A673 (cell line): ENCODE data around the gene ZNF679. TPM values are rescaled to one million over a fixed set of nuclear protein-coding genes. Genes with fewer than 3 reads are reported as not detected.

Experiments
- BruUV-seq: library from RNA; stranded (reverse); fragments of 400-500 nt; replicated peaks from 2 replicates; lab custom pipeline; 2021; lab: Mats Ljungman, UMichigan
- CTCF ChIA-PET: fragments of 300-600 bp; sonication (Branson Sonifier 250); formaldehyde crosslinking; loops from one replicate; lab custom pipeline; 2022; ENCODE audit warnings: antibody characterized with exemption; lab: Charles Lee
- POLR2A ChIA-PET: fragments of 300-600 bp; sonication (Branson Sonifier 250); formaldehyde crosslinking; loops from one replicate; lab custom pipeline; 2022; ENCODE audit warnings: antibody characterized with exemption; ENCODE audit not compliant: low non-redundant PET; lab: Charles Lee
- DNase-seq: peaks from one replicate; pipeline ENCODE4 v3.0.0-alpha.2; 2015; ENCODE audit warnings: low spot score
- H3K27ac ChIP-seq: fragments of 200-600 bp; sonication (generic); 2 replicates; pipeline ENCODE4 v1.5.1; 2016; ENCODE audit warnings: mixed run types, low read depth, mild to moderate bottlenecking, mixed read lengths, antibody characterized with exemption, low read length; ENCODE audit not compliant: poor library complexity, severe bottlenecking
- H3K27me3 ChIP-seq: fragments of 200-600 bp; sonication (generic); replicated peaks from 2 replicates; pipeline ENCODE4 v1.6.1; 2017; ENCODE audit warnings: mixed run types, low read depth, mild to moderate bottlenecking, mixed read lengths, antibody characterized with exemption, low read length; ENCODE audit not compliant: insufficient read depth, poor library complexity
- H3K36me3 ChIP-seq: fragments of 200-600 bp; sonication (generic); 2 replicates; pipeline ENCODE4 v1.6.1; 2016; ENCODE audit warnings: mixed run types, mild to moderate bottlenecking, mixed read lengths, antibody characterized with exemption, low read length; ENCODE audit not compliant: insufficient read depth, poor library complexity, severe bottlenecking
- H3K4me1 ChIP-seq: fragments of 200-600 bp; sonication (generic); 2 replicates; pipeline ENCODE4 v1.6.1; 2017; ENCODE audit warnings: mixed run types, mild to moderate bottlenecking, mixed read lengths, antibody characterized with exemption, low read length; ENCODE audit not compliant: insufficient read depth, poor library complexity, severe bottlenecking
- H3K4me3 ChIP-seq: fragments of 200-600 bp; sonication (generic); 2 replicates; pipeline ENCODE4 v1.5.1; 2016; ENCODE audit warnings: low read depth, mixed run types, mild to moderate bottlenecking, mixed read lengths, low read length; ENCODE audit not compliant: poor library complexity, severe bottlenecking
- H3K9me3 ChIP-seq: fragments of 200-600 bp; sonication (generic); 2 replicates; pipeline ENCODE4 v1.6.1; 2016; ENCODE audit warnings: mixed run types, low read depth, mild to moderate bottlenecking, mixed read lengths, antibody characterized with exemption, low read length; ENCODE audit not compliant: poor library complexity, severe bottlenecking
- EZH2 ChIP-seq: fragments of 200-600 bp; sonication (generic); IDR thresholded peaks from 2 replicates; pipeline ENCODE4 v1.6.1; 2017; ENCODE audit warnings: borderline replicate concordance, low read depth, mild to moderate bottlenecking, mixed read lengths, antibody characterized with exemption, low read length; ENCODE audit not compliant: poor library complexity, severe bottlenecking
- intact Hi-C: fragments of 100-400 bp; cut with micrococcal nuclease; formaldehyde crosslinking; loops from one replicate; pipeline ENCODE4 v1.10.0; 2022; ENCODE audit not compliant: unreplicated experiment
- total RNA-seq: library from RNA; stranded (reverse); gene quantifications from 2 replicates; pipeline ENCODE4 v1.2.3, GENCODE V29; 2021
- TF ChIP-seq, protein P1 (sequence below): fragments of 300-800, 200-600 bp; sonication (generic); conservative IDR thresholded peaks from 2 replicates; pipeline ENCODE4 v1.5.1; 2017; ENCODE audit warnings: low read depth, mild to moderate bottlenecking, antibody characterized with exemption, low read length, moderate library complexity, mixed read lengths

ZNF679 gene
- total RNA-seq, 1 experiment from 2014 or later = not detected

DNA sequence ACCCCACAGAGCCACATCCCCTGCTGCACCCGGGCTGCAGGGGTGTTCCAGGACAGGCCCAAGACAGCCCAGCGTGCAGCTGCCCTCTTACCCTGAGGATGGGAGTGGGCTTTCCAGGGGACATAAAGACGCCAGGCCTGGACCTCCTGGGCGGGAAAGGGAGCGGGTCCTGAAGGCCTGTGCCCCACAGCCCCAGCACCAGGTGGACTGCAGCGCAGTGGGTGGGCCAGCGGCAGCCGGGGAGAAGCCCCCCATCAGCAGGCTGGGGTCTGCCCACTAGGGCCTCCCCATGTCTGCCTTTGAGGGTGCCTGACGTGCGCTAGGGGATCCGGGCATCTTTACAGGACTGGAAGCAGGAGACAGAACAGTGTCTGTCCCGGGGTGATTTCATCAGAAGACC, 43.9 kb upstream of the ZNF679 start:
- no peaks in the 10 kb centered on the region for H3K36me3 ChIP-seq
- H3K9me3 ChIP-seq = peaks cover 35% of the 10 kb centered on the region
- H3K27me3 ChIP-seq = no peaks in the 10 kb centered on the region
- H3K4me3 ChIP-seq = no peak overlapping the region
- intact Hi-C loops = no loop called here
- ChIA-PET CTCF (no interaction called here), POLR2A (no interaction called here)
- DNase-seq = no peak
- TF ChIP-seq, protein P1, sequence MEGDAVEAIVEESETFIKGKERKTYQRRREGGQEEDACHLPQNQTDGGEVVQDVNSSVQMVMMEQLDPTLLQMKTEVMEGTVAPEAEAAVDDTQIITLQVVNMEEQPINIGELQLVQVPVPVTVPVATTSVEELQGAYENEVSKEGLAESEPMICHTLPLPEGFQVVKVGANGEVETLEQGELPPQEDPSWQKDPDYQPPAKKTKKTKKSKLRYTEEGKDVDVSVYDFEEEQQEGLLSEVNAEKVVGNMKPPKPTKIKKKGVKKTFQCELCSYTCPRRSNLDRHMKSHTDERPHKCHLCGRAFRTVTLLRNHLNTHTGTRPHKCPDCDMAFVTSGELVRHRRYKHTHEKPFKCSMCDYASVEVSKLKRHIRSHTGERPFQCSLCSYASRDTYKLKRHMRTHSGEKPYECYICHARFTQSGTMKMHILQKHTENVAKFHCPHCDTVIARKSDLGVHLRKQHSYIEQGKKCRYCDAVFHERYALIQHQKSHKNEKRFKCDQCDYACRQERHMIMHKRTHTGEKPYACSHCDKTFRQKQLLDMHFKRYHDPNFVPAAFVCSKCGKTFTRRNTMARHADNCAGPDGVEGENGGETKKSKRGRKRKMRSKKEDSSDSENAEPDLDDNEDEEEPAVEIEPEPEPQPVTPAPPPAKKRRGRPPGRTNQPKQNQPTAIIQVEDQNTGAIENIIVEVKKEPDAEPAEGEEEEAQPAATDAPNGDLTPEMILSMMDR = no peak
- no peak for TF ChIP-seq EZH2
- H3K4me1 ChIP-seq = no peaks in the 10 kb centered on the region
- BruUV-seq = no TSS peak
- H3K27ac ChIP-seq = no peak overlapping the region

DNA sequence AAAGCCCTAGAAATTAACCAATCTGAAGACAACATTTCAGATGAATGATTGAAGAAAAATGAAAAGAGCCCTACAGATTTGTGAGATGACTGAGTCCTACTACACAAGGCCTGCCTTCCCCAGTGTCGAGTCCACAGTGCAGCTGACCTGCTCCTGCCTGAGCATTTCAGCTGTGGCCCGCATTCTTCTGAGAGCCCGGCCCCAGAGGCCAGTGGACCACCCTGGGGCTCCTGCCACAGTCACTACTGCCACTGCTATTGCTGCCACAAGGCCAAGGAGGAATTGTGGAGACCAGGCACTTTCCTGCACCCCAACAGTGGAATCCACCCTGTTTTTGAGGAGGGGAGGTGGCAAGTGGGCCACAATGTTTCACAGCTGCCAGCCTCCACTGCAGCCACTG, 40.9 kb upstream of the ZNF679 start:
- no peak for DNase-seq

DNA sequence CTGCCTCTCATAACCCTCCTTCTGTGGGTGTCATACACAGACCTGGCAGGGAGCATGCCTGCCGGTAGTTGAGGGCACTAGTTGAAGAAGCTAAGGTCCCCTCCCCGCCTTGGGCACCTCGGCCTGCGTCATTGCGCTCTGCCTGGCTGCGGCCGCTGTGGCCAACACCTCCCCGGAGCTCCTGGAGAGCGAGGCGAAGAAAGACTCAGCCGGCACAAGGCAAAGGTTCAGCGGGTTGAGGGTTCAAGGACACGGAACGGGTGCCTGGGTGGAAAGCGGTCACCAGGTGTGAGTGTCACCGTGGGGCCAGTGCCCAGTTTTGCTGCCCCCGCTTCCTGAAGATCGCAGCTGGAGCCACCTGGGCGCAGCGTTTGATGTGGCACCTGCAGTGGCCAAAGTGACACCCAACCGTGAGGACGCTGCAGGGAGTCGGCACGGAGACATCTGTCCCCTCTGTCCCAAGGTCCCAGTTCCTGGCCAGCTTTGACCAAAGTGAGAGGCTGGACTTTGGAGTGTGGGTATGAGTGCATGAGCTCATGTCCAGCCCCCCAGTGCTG, 36.0 kb upstream of the ZNF679 start:
- no peak for DNase-seq
- H3K9me3 ChIP-seq = peaks cover 11% of the 10 kb centered on the region

More for the DNA sequence above, 40.9 kb upstream of the ZNF679 start:
- H3K9me3 ChIP-seq = peaks cover 17% of the 10 kb centered on the region
- no peak overlapping the region for H3K4me3 ChIP-seq
- TF ChIP-seq, protein P1 = no peak
- no peak for TF ChIP-seq EZH2
- intact Hi-C loops = no loop called here
- H3K27ac ChIP-seq = no peak overlapping the region
- ChIA-PET POLR2A (no interaction called here), CTCF (no interaction called here)
- no peaks in the 10 kb centered on the region for H3K36me3 ChIP-seq
- H3K4me1 ChIP-seq = no peaks in the 10 kb centered on the region
- no peaks in the 10 kb centered on the region for H3K27me3 ChIP-seq
- BruUV-seq = no TSS peak

More for the DNA sequence above, 36.0 kb upstream of the ZNF679 start:
- intact Hi-C loops = no loop called here
- TF ChIP-seq, protein P1 = no peak
- TF ChIP-seq EZH2 = no peak
- no TSS peak for BruUV-seq
- no peak overlapping the region for H3K4me3 ChIP-seq
- ChIA-PET POLR2A (no interaction called here), CTCF (no interaction called here)
- H3K36me3 ChIP-seq = no peaks in the 10 kb centered on the region
- H3K27me3 ChIP-seq = no peaks in the 10 kb centered on the region
- H3K27ac ChIP-seq = no peak overlapping the region
- H3K4me1 ChIP-seq = no peaks in the 10 kb centered on the region
